Breast epithelium (tissue), 3 donors: ENCODE measurements around the gene TMEM229B.

Source experiments
- POLR2A ChIP-seq: fragments of 450-650 bp; IDR thresholded peaks from one replicate; pipeline ENCODE4 v1.6.1; 2016; ENCODE audit warnings: antibody characterized with exemption, mild to moderate bottlenecking, moderate library complexity
- POLR2AphosphoS5 ChIP-seq, 3 donors: sonication (generic); formaldehyde crosslinking; IDR thresholded peaks; one replicate each; pipeline ENCODE4 v1.6.1; 2017; ENCODE audit warnings: antibody characterized with exemption in 3 of 3
- TF ChIP-seq, protein P1 (sequence below), 3 donors: fragments of 450-650 bp; IDR thresholded peaks; one replicate each; pipeline ENCODE4 v1.5.1; 2016 to 2017; ENCODE audit warnings: antibody characterized with exemption in 3 of 3, mild to moderate bottlenecking in 3 of 3, moderate library complexity in 3 of 3

DNA sequence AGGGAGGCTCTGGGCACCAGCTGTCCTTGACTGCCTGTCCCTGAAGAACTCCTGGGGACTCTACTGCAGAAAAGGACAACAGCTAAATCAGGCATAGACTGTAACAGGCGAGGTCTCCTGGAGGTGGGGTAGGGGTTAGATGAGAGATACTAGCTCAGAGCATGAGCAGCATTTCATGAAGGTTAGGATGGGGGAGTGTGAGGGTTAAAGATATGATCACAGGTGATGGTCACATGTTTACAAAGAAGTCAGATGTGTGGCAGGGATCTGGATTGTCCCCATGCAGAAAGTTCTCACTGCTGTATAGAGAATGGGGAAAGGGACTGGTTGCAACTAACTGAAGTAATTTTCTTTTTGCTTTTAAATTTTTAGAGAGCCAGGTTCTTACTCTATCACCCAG is 26.5 kb downstream of the TMEM229B start:
- TF ChIP-seq, protein P1, sequence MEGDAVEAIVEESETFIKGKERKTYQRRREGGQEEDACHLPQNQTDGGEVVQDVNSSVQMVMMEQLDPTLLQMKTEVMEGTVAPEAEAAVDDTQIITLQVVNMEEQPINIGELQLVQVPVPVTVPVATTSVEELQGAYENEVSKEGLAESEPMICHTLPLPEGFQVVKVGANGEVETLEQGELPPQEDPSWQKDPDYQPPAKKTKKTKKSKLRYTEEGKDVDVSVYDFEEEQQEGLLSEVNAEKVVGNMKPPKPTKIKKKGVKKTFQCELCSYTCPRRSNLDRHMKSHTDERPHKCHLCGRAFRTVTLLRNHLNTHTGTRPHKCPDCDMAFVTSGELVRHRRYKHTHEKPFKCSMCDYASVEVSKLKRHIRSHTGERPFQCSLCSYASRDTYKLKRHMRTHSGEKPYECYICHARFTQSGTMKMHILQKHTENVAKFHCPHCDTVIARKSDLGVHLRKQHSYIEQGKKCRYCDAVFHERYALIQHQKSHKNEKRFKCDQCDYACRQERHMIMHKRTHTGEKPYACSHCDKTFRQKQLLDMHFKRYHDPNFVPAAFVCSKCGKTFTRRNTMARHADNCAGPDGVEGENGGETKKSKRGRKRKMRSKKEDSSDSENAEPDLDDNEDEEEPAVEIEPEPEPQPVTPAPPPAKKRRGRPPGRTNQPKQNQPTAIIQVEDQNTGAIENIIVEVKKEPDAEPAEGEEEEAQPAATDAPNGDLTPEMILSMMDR (IDR thresholded peaks at IDR 0.05) = no peak
- TF ChIP-seq POLR2A = no peak
- no peak for TF ChIP-seq POLR2AphosphoS5 (IDR thresholded peaks at IDR 0.05)
